ENCODE data around the gene KRTAP19-3. TPM values are rescaled to one million over a fixed set of nuclear protein-coding genes. Genes with fewer than 3 reads are reported as not detected.

Gene KRTAP19-3
- not detected in 2 replicates for total RNA-seq (2014; rRNA removed)
- Bru-seq, nascent RNA, result not detected
- not detected for BruChase-seq, experiment 1, labeled RNA remaining after a 6-hour chase
- BruChase-seq, experiment 2, labeled RNA remaining after a 2-hour chase, result not detected
- long read RNA-seq, result 0 reads

DNA sequence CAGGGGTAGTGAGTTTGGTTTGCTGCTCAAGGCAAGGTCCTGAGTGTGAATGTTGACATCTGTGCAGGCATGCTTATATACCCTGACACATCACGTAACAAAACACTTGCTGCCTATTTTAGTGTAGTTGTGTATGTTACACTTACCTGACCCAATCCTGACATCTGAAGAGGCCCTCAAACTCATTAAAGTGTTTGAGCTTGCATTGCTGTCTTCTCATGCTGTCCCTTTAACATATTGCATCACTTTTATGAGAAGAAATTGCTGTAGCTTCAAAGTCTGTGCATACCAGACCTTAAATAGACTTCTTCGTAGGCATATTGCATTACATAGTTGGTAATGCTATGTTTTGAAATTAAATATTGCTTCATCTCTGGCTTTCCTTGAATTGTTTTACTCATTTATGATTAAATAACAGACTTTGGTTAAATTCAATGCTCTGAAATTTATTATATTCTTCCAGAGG lies at the start of gene KRTAP19-3:
Gene KRTAP19-3 (minus strand): TSS at position 51 of the 466 bp plus-strand sequence. CDS start 56 bp downstream, outside the sequence.
- DNase-seq (no peak), ATAC-seq (no peak)
- ChIA-PET CTCF (interaction anchor here (0.5 kb wide), 1 partner anchor 760 kb away, joined by 3 read pairs; no protein-coding TSS in a partner anchor), POLR2A (ENCODE audit: unreplicated experiment) (no interaction called here)
- Histone ChIP-seq H3K9me3 (ENCODE audit: low read length) (no peaks in the 10 kb centered on the region), H3K79me2 (ENCODE audit: low read length) (no peaks in the 10 kb centered on the region), H2AFZ (ENCODE audit: low read length) (no peak within 1 kb of the TSS), H3K4me2 (ENCODE audit: low read length) (no peak within 1 kb of the TSS), H4K20me1 (ENCODE audit: low read length) (no peaks in the 10 kb centered on the region), H3K4me3 (ENCODE audit: low read length) (no peak within 1 kb of the TSS), H3K27ac (ENCODE audit: low read length) (no peak within 1 kb of the TSS), H3F3A (ENCODE audit: low read length, unreplicated experiment) (no peaks in the 10 kb centered on the region), H3K27me3 (ENCODE audit: low read length) (no peaks in the 10 kb centered on the region), H3K36me3 (ENCODE audit: low read depth, low read length) (no peaks in the 10 kb centered on the region), H3K4me1 (ENCODE audit: insufficient read depth, low read length) (no peaks in the 10 kb centered on the region), H3K9me2 (replicated peaks; ENCODE audit: low read length) (no peaks in the 10 kb centered on the region), H3K9ac (ENCODE audit: low read length) (no peak within 1 kb of the TSS)
- no peak for TF ChIP-seq EZH2 (IDR thresholded peaks at IDR 0.05; ENCODE audit: low read length, unreplicated experiment)
- no peak for TF ChIP-seq EZH2phosphoT487 (IDR thresholded peaks at IDR 0.05; ENCODE audit: borderline replicate concordance, low read length)
- TF ChIP-seq CTCF (conservative IDR thresholded peaks at IDR 0.05; ENCODE audit: low read depth, low read length), result no peak
- intact Hi-C loops (cut with micrococcal nuclease), result no loop called here
- BruUV-seq (replicated peaks), result no TSS peak

GRCh38 chr21:30518876-30519275 lies 27.1 kb upstream of the KRTAP19-3 start:
- CTCF ChIA-PET, result no interaction called here
- no peak overlapping the region for H3K4me3 ChIP-seq (ENCODE audit: low read length)
- intact Hi-C loops (cut with micrococcal nuclease), result no loop called here
- ATAC-seq (0 out of 2 replicates have a peak, but pooled peaks have one; percentile 27), DNase-seq (peak; percentile 43)
- no peaks in the 10 kb centered on the region for H3K27me3 ChIP-seq (ENCODE audit: low read length)
- no peaks in the 10 kb centered on the region for H3K79me2 ChIP-seq (ENCODE audit: low read length)
- no TSS peak for BruUV-seq (replicated peaks)
- H3K4me2 ChIP-seq (ENCODE audit: low read length), result no peak overlapping the region
- no peak for TF ChIP-seq EZH2 (IDR thresholded peaks at IDR 0.05; ENCODE audit: low read length, unreplicated experiment)
- TF ChIP-seq CTCF (conservative IDR thresholded peaks at IDR 0.05; ENCODE audit: low read depth, low read length), result no peak
- TF ChIP-seq EZH2phosphoT487 (IDR thresholded peaks at IDR 0.05; ENCODE audit: borderline replicate concordance, low read length), result no peak
- no peaks in the 10 kb centered on the region for H3K4me1 ChIP-seq (ENCODE audit: insufficient read depth, low read length)
- POLR2A ChIA-PET (ENCODE audit: unreplicated experiment), result no interaction called here
- H3K27ac ChIP-seq (ENCODE audit: low read length), result no peak overlapping the region
- no peaks in the 10 kb centered on the region for H3K9me2 ChIP-seq (replicated peaks; ENCODE audit: low read length)
- no peaks in the 10 kb centered on the region for H3K9me3 ChIP-seq (ENCODE audit: low read length)
- no peak overlapping the region for H3K9ac ChIP-seq (ENCODE audit: low read length)
- no peaks in the 10 kb centered on the region for H3K36me3 ChIP-seq (ENCODE audit: low read depth, low read length)
- H3F3A ChIP-seq (ENCODE audit: low read length, unreplicated experiment), result no peaks in the 10 kb centered on the region
- no peaks in the 10 kb centered on the region for H4K20me1 ChIP-seq (ENCODE audit: low read length)
- H2AFZ ChIP-seq (ENCODE audit: low read length), result no peak overlapping the region

DNA sequence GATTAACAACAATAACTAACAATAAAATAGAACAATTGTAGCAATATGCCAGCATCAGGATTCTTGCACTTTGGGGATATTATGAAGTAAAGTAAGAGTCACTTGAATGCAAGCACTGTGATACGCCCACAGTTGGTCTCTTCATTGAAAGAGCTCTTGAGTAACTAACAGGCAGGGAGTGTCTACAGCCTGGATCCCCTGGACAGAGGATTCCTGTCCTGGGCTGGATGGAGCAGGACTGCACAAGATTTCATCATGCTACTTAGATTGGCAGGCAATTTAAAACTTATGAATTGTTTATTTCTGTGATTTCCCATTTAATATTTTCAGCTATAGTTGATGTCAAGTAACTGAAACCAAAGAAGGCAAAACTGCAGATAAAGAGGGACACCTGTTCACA lies 23.9 kb upstream of the KRTAP19-3 start:
- ChIA-PET CTCF (no interaction called here), POLR2A (ENCODE audit: unreplicated experiment) (no interaction called here)
- no peaks in the 10 kb centered on the region for H4K20me1 ChIP-seq (ENCODE audit: low read length)
- H3K27me3 ChIP-seq (ENCODE audit: low read length), result no peaks in the 10 kb centered on the region
- H2AFZ ChIP-seq (ENCODE audit: low read length), result no peak overlapping the region
- BruUV-seq (replicated peaks), result no TSS peak
- no peak for DNase-seq
- H3K79me2 ChIP-seq (ENCODE audit: low read length), result no peaks in the 10 kb centered on the region
- intact Hi-C loops (cut with micrococcal nuclease), result no loop called here
- no peaks in the 10 kb centered on the region for H3K9me2 ChIP-seq (replicated peaks; ENCODE audit: low read length)
- ATAC-seq, result no peak
- no peaks in the 10 kb centered on the region for H3K9me3 ChIP-seq (ENCODE audit: low read length)
- no peak overlapping the region for H3K4me2 ChIP-seq (ENCODE audit: low read length)
- TF ChIP-seq EZH2phosphoT487 (IDR thresholded peaks at IDR 0.05; ENCODE audit: borderline replicate concordance, low read length) (no peak), CTCF (conservative IDR thresholded peaks at IDR 0.05; ENCODE audit: low read depth, low read length) (no peak), EZH2 (IDR thresholded peaks at IDR 0.05; ENCODE audit: low read length, unreplicated experiment) (no peak)
- no peaks in the 10 kb centered on the region for H3K4me1 ChIP-seq (ENCODE audit: insufficient read depth, low read length)
- no peak overlapping the region for H3K9ac ChIP-seq (ENCODE audit: low read length)
- no peaks in the 10 kb centered on the region for H3K36me3 ChIP-seq (ENCODE audit: low read depth, low read length)
- no peak overlapping the region for H3K27ac ChIP-seq (ENCODE audit: low read length)
- H3F3A ChIP-seq (ENCODE audit: low read length, unreplicated experiment), result no peaks in the 10 kb centered on the region
- H3K4me3 ChIP-seq (ENCODE audit: low read length), result no peak overlapping the region
